Measurements from ENCODE around the gene ZC3H12D.
A peak's percentile ranks its signal among the peaks of the same experiment; 100 is the strongest.

The ZC3H12D gene

DNA sequence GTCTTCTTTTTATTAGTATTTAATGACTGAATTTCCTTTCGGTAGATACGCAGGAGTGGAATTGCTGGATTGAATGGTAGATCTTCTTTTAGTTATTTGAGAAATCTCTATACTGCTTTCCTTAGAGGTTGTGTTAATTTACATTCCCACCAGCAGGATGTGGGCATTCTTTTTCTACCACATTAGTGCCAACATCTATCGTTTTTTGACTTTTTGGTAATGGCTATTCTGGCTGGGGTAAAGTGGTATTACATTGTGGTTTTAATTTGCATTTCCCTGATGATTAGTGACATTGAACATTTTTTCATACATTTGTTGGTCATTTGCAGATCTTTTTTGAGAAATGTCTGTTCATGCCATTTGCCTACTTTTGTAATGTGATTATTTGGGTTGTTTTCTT is 47.6 kb downstream of the ZC3H12D start:
- no peak for DNase-seq (ENCODE audit: insufficient read length, low spot score)
- TF ChIP-seq POLR2A (IDR thresholded peaks at IDR 0.05; ENCODE audit: low read depth, low read length) (no peak), TAF1 (IDR thresholded peaks at IDR 0.05; ENCODE audit: low read depth, low read length) (no peak), PAX5 (IDR thresholded peaks at IDR 0.05; ENCODE audit: insufficient read depth, low read length, severe bottlenecking) (no peak)
- peak; percentile 23 for FAIRE-seq

DNA sequence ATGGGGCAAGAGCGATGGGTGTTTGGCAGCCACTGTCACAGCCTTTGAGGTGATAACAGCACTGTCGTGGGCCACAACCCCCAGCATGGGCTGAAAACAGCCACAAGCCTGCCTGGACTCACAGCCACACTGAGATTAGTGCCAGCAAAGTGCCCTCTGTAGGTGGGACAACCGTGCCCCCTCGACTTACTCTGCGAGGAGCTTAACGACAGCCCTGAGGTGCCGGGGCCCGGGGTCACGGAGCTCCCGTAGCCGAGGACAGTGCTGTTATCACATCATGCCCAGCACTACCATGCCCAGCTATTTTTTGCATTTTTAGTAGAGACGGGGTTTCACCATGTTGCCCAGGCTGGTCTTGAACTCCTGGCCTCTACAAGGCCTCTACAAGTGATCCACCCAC is 48.2 kb downstream of the ZC3H12D start:
- DNase-seq (ENCODE audit: insufficient read length, low spot score), result no peak
- FAIRE-seq, result no peak
- no peak for TF ChIP-seq SPI1 (IDR thresholded peaks at IDR 0.05; ENCODE audit: low read depth, low read length)
- no peak for TF ChIP-seq POU2F2 (IDR thresholded peaks at IDR 0.05; ENCODE audit: low read depth, low read length)
- no peak for TF ChIP-seq TAF1 (IDR thresholded peaks at IDR 0.05; ENCODE audit: low read depth, low read length)
- no peak for TF ChIP-seq PAX5 (IDR thresholded peaks at IDR 0.05; ENCODE audit: insufficient read depth, low read length, severe bottlenecking)
- TF ChIP-seq POLR2AphosphoS5 (IDR thresholded peaks at IDR 0.05; ENCODE audit: low read depth, low read length), result no peak

- no peak for FAIRE-seq
- TF ChIP-seq TAF1 (IDR thresholded peaks at IDR 0.05; ENCODE audit: low read depth, low read length) (no peak), POU2F2 (IDR thresholded peaks at IDR 0.05; ENCODE audit: low read depth, low read length) (no peak), PAX5 (IDR thresholded peaks at IDR 0.05; ENCODE audit: insufficient read depth, low read length, severe bottlenecking) (no peak), POLR2A (IDR thresholded peaks at IDR 0.05; ENCODE audit: low read depth, low read length) (no peak), SPI1 (IDR thresholded peaks at IDR 0.05; ENCODE audit: low read depth, low read length) (no peak), POLR2AphosphoS5 (IDR thresholded peaks at IDR 0.05; ENCODE audit: low read depth, low read length) (no peak)
- no peak for DNase-seq (ENCODE audit: insufficient read length, low spot score)
Measured at GRCh38 chr6:149435919-149436586, 48.8 kb downstream of the ZC3H12D start.

- FAIRE-seq, result no peak
- DNase-seq (ENCODE audit: insufficient read length, low spot score), result no peak
- TF ChIP-seq POLR2A (IDR thresholded peaks at IDR 0.05; ENCODE audit: low read depth, low read length), result no peak
- no peak for TF ChIP-seq PAX5 (IDR thresholded peaks at IDR 0.05; ENCODE audit: insufficient read depth, low read length, severe bottlenecking)
- TF ChIP-seq POLR2AphosphoS5 (IDR thresholded peaks at IDR 0.05; ENCODE audit: low read depth, low read length), result no peak
Measured at GRCh38 chr6:149433881-149434280, 50.9 kb downstream of the ZC3H12D start.

DNA sequence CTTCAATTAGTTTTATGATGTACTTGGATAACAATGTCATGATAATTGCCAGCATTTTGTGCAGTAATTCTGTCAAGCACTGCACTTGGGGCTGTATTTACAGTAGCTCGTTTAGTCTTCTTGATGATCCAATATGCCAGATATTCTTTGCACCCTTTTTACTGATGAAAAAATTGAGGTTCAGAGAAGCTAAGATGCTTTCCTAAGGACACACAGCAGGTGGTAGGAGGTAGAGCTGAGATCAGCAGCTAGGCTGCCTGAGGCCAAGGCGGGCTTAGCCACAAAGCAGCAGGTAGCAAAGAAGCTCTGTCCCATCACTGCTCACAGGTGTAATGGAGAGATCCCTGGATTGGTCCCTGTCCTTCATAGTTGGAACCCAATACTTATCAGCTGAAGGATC is 51.4 kb downstream of the ZC3H12D start:
- FAIRE-seq, result no peak
- TF ChIP-seq TAF1 (IDR thresholded peaks at IDR 0.05; ENCODE audit: low read depth, low read length) (no peak), POU2F2 (IDR thresholded peaks at IDR 0.05; ENCODE audit: low read depth, low read length) (no peak), PAX5 (IDR thresholded peaks at IDR 0.05; ENCODE audit: insufficient read depth, low read length, severe bottlenecking) (no peak), POLR2AphosphoS5 (IDR thresholded peaks at IDR 0.05; ENCODE audit: low read depth, low read length) (no peak), SPI1 (IDR thresholded peaks at IDR 0.05; ENCODE audit: low read depth, low read length) (no peak), POLR2A (IDR thresholded peaks at IDR 0.05; ENCODE audit: low read depth, low read length) (no peak)
- no peak for DNase-seq (ENCODE audit: insufficient read length, low spot score)

- DNase-seq (ENCODE audit: insufficient read length, low spot score) (peak; percentile 70), FAIRE-seq (peak; percentile 98)
- TF ChIP-seq POLR2A (IDR thresholded peaks at IDR 0.05; ENCODE audit: low read depth, low read length) (no peak), SPI1 (IDR thresholded peaks at IDR 0.05; ENCODE audit: low read depth, low read length) (no peak), POLR2AphosphoS5 (IDR thresholded peaks at IDR 0.05; ENCODE audit: low read depth, low read length) (no peak), POU2F2 (IDR thresholded peaks at IDR 0.05; ENCODE audit: low read depth, low read length) (no peak), TAF1 (IDR thresholded peaks at IDR 0.05; ENCODE audit: low read depth, low read length) (no peak), PAX5 (IDR thresholded peaks at IDR 0.05; ENCODE audit: insufficient read depth, low read length, severe bottlenecking) (no peak)
Measured at GRCh38 chr6:149431905-149432775, 52.7 kb downstream of the ZC3H12D start.

- FAIRE-seq (peak; percentile 41), DNase-seq (ENCODE audit: insufficient read length, low spot score) (no peak)
- TF ChIP-seq POU2F2 (IDR thresholded peaks at IDR 0.05; ENCODE audit: low read depth, low read length) (no peak), SPI1 (IDR thresholded peaks at IDR 0.05; ENCODE audit: low read depth, low read length) (no peak), POLR2AphosphoS5 (IDR thresholded peaks at IDR 0.05; ENCODE audit: low read depth, low read length) (no peak), POLR2A (IDR thresholded peaks at IDR 0.05; ENCODE audit: low read depth, low read length) (no peak), PAX5 (IDR thresholded peaks at IDR 0.05; ENCODE audit: insufficient read depth, low read length, severe bottlenecking) (no peak), TAF1 (IDR thresholded peaks at IDR 0.05; ENCODE audit: low read depth, low read length) (no peak)
Measured at GRCh38 chr6:149429427-149430360, 55.1 kb downstream of the ZC3H12D start.

- FAIRE-seq (no peak), DNase-seq (ENCODE audit: insufficient read length, low spot score) (no peak)
- no peak for TF ChIP-seq POLR2A (IDR thresholded peaks at IDR 0.05; ENCODE audit: low read depth, low read length)
- no peak for TF ChIP-seq TAF1 (IDR thresholded peaks at IDR 0.05; ENCODE audit: low read depth, low read length)
Measured at GRCh38 chr6:149428606-149429005, 56.2 kb downstream of the ZC3H12D start.

- DNase-seq (ENCODE audit: insufficient read length, low spot score), result no peak
- FAIRE-seq, result no peak
- no peak for TF ChIP-seq POLR2A (IDR thresholded peaks at IDR 0.05; ENCODE audit: low read depth, low read length)
- TF ChIP-seq TAF1 (IDR thresholded peaks at IDR 0.05; ENCODE audit: low read depth, low read length), result no peak
- TF ChIP-seq POU2F2 (IDR thresholded peaks at IDR 0.05; ENCODE audit: low read depth, low read length), result no peak
- no peak for TF ChIP-seq PAX5 (IDR thresholded peaks at IDR 0.05; ENCODE audit: insufficient read depth, low read length, severe bottlenecking)
- no peak for TF ChIP-seq SPI1 (IDR thresholded peaks at IDR 0.05; ENCODE audit: low read depth, low read length)
- TF ChIP-seq POLR2AphosphoS5 (IDR thresholded peaks at IDR 0.05; ENCODE audit: low read depth, low read length), result no peak
Measured at GRCh38 chr6:149425754-149426153, 59.1 kb downstream of the ZC3H12D start.

Measured in GM12891 (cell line).